ENCODE measurements around the gene DCP1A.

GRCh38 chr3:53247619-53248018 lies 99.7 kb downstream of the DCP1A start:
- TF ChIP-seq CTCF (IDR thresholded peaks at IDR 0.05): no peak
- TF ChIP-seq POLR2A (IDR thresholded peaks at IDR 0.05): no peak
- TF ChIP-seq EP300 (IDR thresholded peaks at IDR 0.05): no peak

Data from tibial nerve (tissue), 4 donors.